Neuron (in vitro differentiated cells): ENCODE results near the gene MYO16.
A peak's percentile ranks its signal among the peaks of the same experiment; 100 is the strongest.

Source experiments
- H2AFZ ChIP-seq: one replicate; pipeline ENCODE4 v1.6.1; 2013; ENCODE audit warnings: low read depth, mild to moderate bottlenecking, inconsistent platforms, low read length, moderate library complexity
- H3K27me3 ChIP-seq: one replicate; pipeline ENCODE4 v1.6.1; 2013; ENCODE audit warnings: low read length; ENCODE audit not compliant: insufficient read depth
- H3K36me3 ChIP-seq: one replicate; pipeline ENCODE4 v1.6.1; 2013; ENCODE audit warnings: low read length; ENCODE audit not compliant: insufficient read depth
- H3K4me1 ChIP-seq: one replicate; pipeline ENCODE4 v1.6.1; 2013; ENCODE audit warnings: low read length; ENCODE audit not compliant: insufficient read depth
- H3K4me3 ChIP-seq: 2 replicates; pipeline ENCODE4 v1.5.1; 2013; ENCODE audit warnings: mild to moderate bottlenecking, low read length, moderate library complexity
- H3K9me3 ChIP-seq: one replicate; pipeline ENCODE4 v1.6.1; 2013; ENCODE audit warnings: low read length

Gene MYO16

GRCh38 chr13:109163037-109163379 is 533.6 kb downstream of the MYO16 start:
- Histone ChIP-seq H3K27me3 (no peaks in the 10 kb centered on the region), H3K9me3 (no peaks in the 10 kb centered on the region), H3K36me3 (no peaks in the 10 kb centered on the region), H2AFZ (no peak overlapping the region), H3K4me3 (no peak overlapping the region), H3K4me1 (peaks cover 13% of the 10 kb centered on the region)

GRCh38 chr13:109165417-109165904 is 536.0 kb downstream of the MYO16 start:
- Histone ChIP-seq H3K9me3 (no peaks in the 10 kb centered on the region), H3K4me1 (peaks cover 8% of the 10 kb centered on the region), H3K4me3 (no peak overlapping the region), H3K36me3 (no peaks in the 10 kb centered on the region), H3K27me3 (no peaks in the 10 kb centered on the region), H2AFZ (no peak overlapping the region)

GRCh38 chr13:109166804-109167203 is 537.4 kb downstream of the MYO16 start:
- Histone ChIP-seq H3K4me3 (no peak overlapping the region), H3K27me3 (no peaks in the 10 kb centered on the region), H3K4me1 (no peaks in the 10 kb centered on the region), H2AFZ (no peak overlapping the region), H3K36me3 (no peaks in the 10 kb centered on the region), H3K9me3 (no peaks in the 10 kb centered on the region)

- H3K27me3 ChIP-seq = no peaks in the 10 kb centered on the region
- H3K4me1 ChIP-seq = no peaks in the 10 kb centered on the region
- no peak overlapping the region for H2AFZ ChIP-seq
- no peaks in the 10 kb centered on the region for H3K9me3 ChIP-seq
- H3K4me3 ChIP-seq = no peak overlapping the region
- no peaks in the 10 kb centered on the region for H3K36me3 ChIP-seq
Measured at GRCh38 chr13:109172136-109172535, 542.7 kb downstream of the MYO16 start.

- H3K4me3 ChIP-seq = no peak overlapping the region
- no peaks in the 10 kb centered on the region for H3K9me3 ChIP-seq
- H3K4me1 ChIP-seq = peaks cover 3% of the 10 kb centered on the region
- H3K36me3 ChIP-seq = no peaks in the 10 kb centered on the region
- no peaks in the 10 kb centered on the region for H3K27me3 ChIP-seq
- H2AFZ ChIP-seq = no peak overlapping the region
Measured at GRCh38 chr13:109175666-109176065, 546.3 kb downstream of the MYO16 start.

GRCh38 chr13:109180905-109181425 is 551.6 kb downstream of the MYO16 start:
- Histone ChIP-seq H3K36me3 (no peaks in the 10 kb centered on the region), H3K27me3 (no peaks in the 10 kb centered on the region), H3K4me1 (peaks cover 15% of the 10 kb centered on the region), H3K4me3 (no peak overlapping the region), H3K9me3 (no peaks in the 10 kb centered on the region), H2AFZ (no peak overlapping the region)

- H2AFZ ChIP-seq = no peak overlapping the region
- no peaks in the 10 kb centered on the region for H3K9me3 ChIP-seq
- no peak overlapping the region for H3K4me3 ChIP-seq
- no peaks in the 10 kb centered on the region for H3K36me3 ChIP-seq
- peaks cover 15% of the 10 kb centered on the region for H3K4me1 ChIP-seq
- no peaks in the 10 kb centered on the region for H3K27me3 ChIP-seq
Measured at GRCh38 chr13:109182777-109183465, 553.5 kb downstream of the MYO16 start.

- peaks cover 15% of the 10 kb centered on the region for H3K4me1 ChIP-seq
- H2AFZ ChIP-seq = no peak overlapping the region
- no peak overlapping the region for H3K4me3 ChIP-seq
- H3K27me3 ChIP-seq = no peaks in the 10 kb centered on the region
- H3K9me3 ChIP-seq = no peaks in the 10 kb centered on the region
- no peaks in the 10 kb centered on the region for H3K36me3 ChIP-seq
Measured at GRCh38 chr13:109191413-109191812, 562.0 kb downstream of the MYO16 start.

GRCh38 chr13:109192306-109192705 is 562.9 kb downstream of the MYO16 start:
- H3K4me1 ChIP-seq = peaks cover 24% of the 10 kb centered on the region
- no peaks in the 10 kb centered on the region for H3K9me3 ChIP-seq
- no peaks in the 10 kb centered on the region for H3K27me3 ChIP-seq

GRCh38 chr13:109196948-109197347 is 567.5 kb downstream of the MYO16 start:
- H2AFZ ChIP-seq = peak overlapping the region; percentile 27
- no peaks in the 10 kb centered on the region for H3K36me3 ChIP-seq
- no peaks in the 10 kb centered on the region for H3K9me3 ChIP-seq
- peaks cover 32% of the 10 kb centered on the region for H3K4me1 ChIP-seq
- H3K4me3 ChIP-seq = no peak overlapping the region
- no peaks in the 10 kb centered on the region for H3K27me3 ChIP-seq

More at GRCh38 chr13:109192306-109192705, 562.9 kb downstream of the MYO16 start:
- H3K36me3 ChIP-seq = no peaks in the 10 kb centered on the region
- no peak overlapping the region for H3K4me3 ChIP-seq
- H2AFZ ChIP-seq = no peak overlapping the region

GRCh38 chr13:109198585-109198984 is 569.2 kb downstream of the MYO16 start:
- no peaks in the 10 kb centered on the region for H3K36me3 ChIP-seq
- no peaks in the 10 kb centered on the region for H3K27me3 ChIP-seq
- no peak overlapping the region for H3K4me3 ChIP-seq
- H2AFZ ChIP-seq = no peak overlapping the region
- H3K4me1 ChIP-seq = peaks cover 32% of the 10 kb centered on the region
- H3K9me3 ChIP-seq = peaks cover 2% of the 10 kb centered on the region

- Histone ChIP-seq H3K9me3 (peaks cover 2% of the 10 kb centered on the region), H3K4me3 (no peak overlapping the region), H3K4me1 (peaks cover 32% of the 10 kb centered on the region), H3K27me3 (no peaks in the 10 kb centered on the region), H3K36me3 (no peaks in the 10 kb centered on the region), H2AFZ (no peak overlapping the region)
Measured at GRCh38 chr13:109199280-109199679, 569.9 kb downstream of the MYO16 start.

- no peak overlapping the region for H2AFZ ChIP-seq
- peaks cover 26% of the 10 kb centered on the region for H3K4me1 ChIP-seq
- H3K27me3 ChIP-seq = no peaks in the 10 kb centered on the region
- H3K9me3 ChIP-seq = peaks cover 2% of the 10 kb centered on the region
- H3K4me3 ChIP-seq = no peak overlapping the region
- no peaks in the 10 kb centered on the region for H3K36me3 ChIP-seq
Measured at GRCh38 chr13:109200556-109200955, 571.1 kb downstream of the MYO16 start.

- Histone ChIP-seq H3K4me1 (peaks cover 3% of the 10 kb centered on the region), H3K4me3 (no peak overlapping the region), H3K27me3 (no peaks in the 10 kb centered on the region), H2AFZ (no peak overlapping the region), H3K36me3 (no peaks in the 10 kb centered on the region), H3K9me3 (peaks cover 2% of the 10 kb centered on the region)
Measured at GRCh38 chr13:109203587-109203986, 574.2 kb downstream of the MYO16 start.
